ENCODE measurements around the gene GAB1. TPM values are rescaled to one million over a fixed set of nuclear protein-coding genes. Genes with fewer than 3 reads are reported as not detected.

The GAB1 gene
- total and polyA plus RNA-seq, 2 of the 8 experiments (the other 6 are each of a cell fraction or from before 2014, with no cell fraction given): 6.8 to 21.3 TPM

DNA sequence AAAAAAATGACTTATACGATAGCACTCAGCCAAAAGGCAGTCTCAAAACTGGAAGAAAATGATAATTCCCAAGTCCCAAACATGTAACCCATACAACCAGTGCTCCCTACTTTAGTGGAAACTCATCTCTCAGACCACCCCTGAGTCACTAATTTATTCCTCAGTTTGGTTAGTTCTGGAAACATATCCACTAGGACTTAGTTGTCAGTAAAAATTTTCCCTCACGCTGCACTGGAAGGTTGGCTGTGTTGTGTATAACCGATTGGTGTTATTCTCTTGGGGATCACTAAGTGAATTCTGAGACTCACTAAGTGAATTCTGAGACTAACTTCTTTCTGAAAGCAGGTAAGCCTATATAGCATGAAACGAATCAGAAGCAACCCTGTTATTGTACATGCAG lies 48.5 kb upstream of the GAB1 start:
- no peak overlapping the region for H3K14ac ChIP-seq (ENCODE audit: insufficient read length)
- H3K4me1 ChIP-seq (replicated peaks in 1 of 4; ENCODE audit: control insufficient read depth in 3 of 4, insufficient read depth in 4 of 4, low read length in 3 of 4): peaks cover 0 to 5% (median 3%) of the 10 kb centered on the region in 4 experiments; a peak in 3 of 7 replicates
- H3K4me3 ChIP-seq (ENCODE audit: extremely low read depth in 1 of 4, insufficient read depth in 2 of 4, low read depth in 3 of 4, low read length in 4 of 4): no peak overlapping the region
- H4K8ac ChIP-seq (ENCODE audit: extremely low read depth, insufficient read depth, low read length): no peak overlapping the region
- no peak overlapping the region for H3K9ac ChIP-seq (replicated peaks in 1 of 4; ENCODE audit: extremely low read depth in 1 of 4, low read depth in 3 of 4, low read length in 3 of 4)
- FAIRE-seq (peak; percentile 13), DNase-seq (ENCODE audit: low read depth in 1 of 2, low spot score in 2 of 2) (no peak)
- H2BK12ac ChIP-seq (ENCODE audit: low read depth, low read length): no peak overlapping the region
- no peaks in the 10 kb centered on the region for H3K23me2 ChIP-seq (ENCODE audit: low read depth, low read length)
- no peak overlapping the region for H2BK15ac ChIP-seq (ENCODE audit: low read length)
- POLR2A ChIA-PET (ENCODE audit: partially characterized antibody): interaction anchor here (0.7 kb wide), 1 partner anchor 204 kb away, joined by 3 read pairs; no protein-coding TSS in a partner anchor
- H3K18ac ChIP-seq (ENCODE audit: extremely low read depth, low read length): no peak overlapping the region
- H3K79me1 ChIP-seq (ENCODE audit: low read depth, low read length): no peaks in the 10 kb centered on the region
- H2BK20ac ChIP-seq (ENCODE audit: low read length): no peak overlapping the region
- no peaks in the 10 kb centered on the region for H3K9me3 ChIP-seq (ENCODE audit: insufficient read depth in 2 of 2, low read depth in 1 of 2, low read length in 1 of 2)
- 83% methylated on average over 4 of the region's 4 CpGs; no CpG with 5 or more reads in 1 of the 2 experiments for WGBS, 2 experiments (ENCODE audit: extremely low coverage in 1 of 2, insufficient coverage in 1 of 2, insufficient read length in 1 of 2, insufficient replicate concordance in 2 of 2, low coverage in 1 of 2, low lambda C conversion rate in 2 of 2, missing lambda C conversion rate in 1 of 2)
- no peak overlapping the region for H2AK5ac ChIP-seq (ENCODE audit: low read depth, low read length)
- no peak overlapping the region for H2BK120ac ChIP-seq (replicated peaks; ENCODE audit: low read depth, low read length)
- H3K79me2 ChIP-seq (ENCODE audit: control insufficient read depth in 1 of 2, insufficient read depth in 2 of 2, low read length in 2 of 2): no peaks in the 10 kb centered on the region
- 0 out of 2 replicates have a peak overlapping the region, but pooled peaks have one; percentile 53 for H2AFZ ChIP-seq (ENCODE audit: low read length)
- H3K4me2 ChIP-seq (ENCODE audit: insufficient read depth in 1 of 2, low read depth in 2 of 2, low read length in 2 of 2): no peak overlapping the region
- no peak overlapping the region for H3K23ac ChIP-seq (ENCODE audit: insufficient read length)
- no peak overlapping the region for H3K27ac ChIP-seq (ENCODE audit: low read depth, low read length)
- no peak overlapping the region for H4K91ac ChIP-seq (replicated peaks; ENCODE audit: insufficient read length, low read length)
- H3K56ac ChIP-seq (replicated peaks; ENCODE audit: insufficient read length, low read depth, low read length): no peak overlapping the region
- no peaks in the 10 kb centered on the region for H4K20me1 ChIP-seq (replicated peaks in 1 of 2; ENCODE audit: control insufficient read depth in 1 of 2, insufficient read depth in 2 of 2, low read length in 2 of 2)
- CTCF ChIA-PET (ENCODE audit: partially characterized antibody): interaction anchor here (1.1 kb wide), 1 partner anchor 44 kb away, joined by 3 read pairs; no protein-coding TSS in a partner anchor
- no peak overlapping the region for H3K4ac ChIP-seq (replicated peaks; ENCODE audit: insufficient read length, low read depth, low read length)
- H3K36me3 ChIP-seq (ENCODE audit: control insufficient read depth in 2 of 4, insufficient read depth in 4 of 4, low read length in 3 of 4): no peaks in the 10 kb centered on the region
- H3K27me3 ChIP-seq (replicated peaks in 1 of 4; ENCODE audit: control insufficient read depth in 3 of 4, extremely low read depth in 1 of 4, insufficient read depth in 3 of 4, low read length in 3 of 4): no peaks in the 10 kb centered on the region
- no peak overlapping the region for H4K5ac ChIP-seq (ENCODE audit: insufficient read length, low read depth, low read length)
- H2BK5ac ChIP-seq (ENCODE audit: low read depth, low read length): no peak overlapping the region
- TF ChIP-seq NANOG (IDR thresholded peaks at IDR 0.05; ENCODE audit: insufficient read depth, low read depth, low read length, poor library complexity, severe bottlenecking): no peak
